CD8-positive, alpha-beta memory T cell (primary cell): ENCODE results near the gene NR1D1. TPM values are rescaled to one million over a fixed set of nuclear protein-coding genes. Genes with fewer than 3 reads are reported as not detected.
A peak's percentile ranks its signal among the peaks of the same experiment; 100 is the strongest.
"Not testable (repeated sequence)": the region's sequence is repeated elsewhere in the genome, so short reads cannot be mapped to it uniquely, and the experiment has no call there.

ENCODE experiments used
- CTCF ChIA-PET: fragments of 350-600 bp; sonication (Branson Sonifier 250); formaldehyde crosslinking; loops from one replicate; lab custom pipeline; 2021; ENCODE audit warnings: antibody characterized with exemption; lab: Charles Lee
- POLR2A ChIA-PET: fragments of 350-600 bp; sonication (Branson Sonifier 250); formaldehyde crosslinking; loops from one replicate; lab custom pipeline; 2021; ENCODE audit warnings: antibody characterized with exemption; lab: Charles Lee
- DNase-seq, 5 donors: peaks; one replicate each; pipeline versions ENCODE4 v3.0.0 to v3.0.0-alpha.2; 2020 to 2022; ENCODE audit warnings: mixed read lengths in 1 of 5
- H3K27ac ChIP-seq: one replicate; pipeline ENCODE4 v1.7.0; 2013; ENCODE audit warnings: low read depth, mild to moderate bottlenecking, low read length, moderate library complexity
- H3K27me3 ChIP-seq: 2 replicates; pipeline ENCODE4 v1.7.0; 2013; ENCODE audit warnings: low read length, mild to moderate bottlenecking; ENCODE audit not compliant: insufficient read depth, poor library complexity, severe bottlenecking
- H3K36me3 ChIP-seq: 2 replicates; pipeline ENCODE4 v1.7.0; 2013; ENCODE audit warnings: mild to moderate bottlenecking, low read length, moderate library complexity; ENCODE audit not compliant: insufficient read depth
- H3K4me1 ChIP-seq: 2 replicates; pipeline ENCODE4 v1.7.0; 2013; ENCODE audit warnings: mild to moderate bottlenecking, low read length, moderate library complexity; ENCODE audit not compliant: insufficient read depth
- H3K4me3 ChIP-seq: 2 replicates; pipeline ENCODE4 v1.7.0; 2013; ENCODE audit warnings: mild to moderate bottlenecking, low read length
- H3K9me3 ChIP-seq: 2 replicates; pipeline ENCODE4 v1.7.0; 2013; ENCODE audit warnings: mild to moderate bottlenecking, low read length
- H3K27ac Mint-ChIP-seq, 8 donors: one replicate each; pipeline ENCODE4 v1.8.0; 2020 to 2021; ENCODE audit warnings: mixed read lengths in 8 of 8, mild to moderate bottlenecking in 6 of 8, inconsistent platforms in 3 of 8, moderate library complexity in 3 of 8
- H3K27me3 Mint-ChIP-seq, 2 donors: one replicate each; pipeline ENCODE4 v1.8.0; 2020 to 2021; ENCODE audit warnings: mixed read lengths in 2 of 2, mild to moderate bottlenecking in 1 of 2, moderate library complexity in 1 of 2
- H3K36me3 Mint-ChIP-seq, 3 donors: one replicate each; pipeline ENCODE4 v1.8.0; 2020 to 2021; ENCODE audit warnings: mixed read lengths in 3 of 3, inconsistent platforms in 1 of 3, mild to moderate bottlenecking in 1 of 3
- H3K4me1 Mint-ChIP-seq, 3 donors: one replicate each; pipeline ENCODE4 v1.8.0; 2020 to 2021; ENCODE audit warnings: mixed read lengths in 3 of 3, inconsistent platforms in 1 of 3, mild to moderate bottlenecking in 1 of 3
- H3K4me3 Mint-ChIP-seq, 7 donors: one replicate each; pipeline ENCODE4 v1.8.0; 2020 to 2021; ENCODE audit warnings: mixed read lengths in 7 of 7, mild to moderate bottlenecking in 6 of 7, moderate library complexity in 4 of 7, inconsistent platforms in 2 of 7
- H3K9me3 Mint-ChIP-seq, 5 donors: one replicate each; pipeline ENCODE4 v1.8.0; 2020 to 2022; ENCODE audit warnings: mixed read lengths in 5 of 5, mild to moderate bottlenecking in 3 of 5, moderate library complexity in 2 of 5, inconsistent platforms in 1 of 5
- polyA plus RNA-seq: library from polyadenylated mRNA; unstranded; fragments of 300-500 nt; fragmentation: Illumina TruSeq; gene quantifications from one replicate; pipeline ENCODE4 v1.2.3, GENCODE V29; 2021
- total RNA-seq, 2 experiments: library from RNA; stranded (reverse); gene quantifications; one replicate each; pipeline ENCODE4 v1.2.3, GENCODE V29; 2021

The NR1D1 gene
- 10 to 100 TPM; 10.0 to 10.2 TPM for total RNA-seq
- polyA plus RNA-seq, result 10.4 TPM

- H3K9me3 Mint-ChIP-seq, result no peaks in the 10 kb centered on the region
- Histone ChIP-seq H3K36me3 (peaks cover 9% of the 10 kb centered on the region), H3K4me3 (peak within 1 kb of the TSS; percentile 94), H3K27ac (peak within 1 kb of the TSS; percentile 88), H3K4me1 (peaks cover 88% of the 10 kb centered on the region), H3K9me3 (no peaks in the 10 kb centered on the region), H3K27me3 (no peaks in the 10 kb centered on the region)
- H3K27me3 Mint-ChIP-seq, result no peaks in the 10 kb centered on the region
- DNase-seq, result no peak
- ChIA-PET CTCF (interaction anchor here (0.6 to 12.4 kb wide), 9 partner anchors 11 to 1765 kb away, joined by 3 to 191 read pairs (median 8); partner anchors contain the start of genes KLHL11, PSMD3 and THRA), POLR2A (interaction anchor here (0.6 to 3.8 kb wide), 9 partner anchors 12 to 68 kb away, joined by 3 to 60 read pairs (median 4); partner anchors contain the start of genes CASC3 and MED24)
- peaks cover 84 to 96% (median 86%) of the 10 kb centered on the region in 3 donors for H3K4me1 Mint-ChIP-seq
- peaks cover 9 to 18% (median 12%) of the 10 kb centered on the region in 3 donors for H3K36me3 Mint-ChIP-seq
- H3K27ac Mint-ChIP-seq, result peak within 1 kb of the TSS; percentile 81 to 100 (median 95)
- H3K4me3 Mint-ChIP-seq, result peak within 1 kb of the TSS; percentile 82 to 99 (median 95)
Measured at GRCh38 chr17:40100419-40100668, at the start of gene NR1D1. TSS of gene NR1D1 (minus strand) at chr17:40100589. CDS start at chr17:40100094, 495 bp downstream.

- Histone ChIP-seq H3K4me1 (peaks cover 6% of the 10 kb centered on the region), H3K9me3 (no peaks in the 10 kb centered on the region), H3K27ac (no peak overlapping the region), H3K36me3 (peaks cover 33% of the 10 kb centered on the region), H3K27me3 (no peaks in the 10 kb centered on the region), H3K4me3 (no peak overlapping the region)
- Mint-ChIP-seq H3K4me1 (peaks cover 35 to 62% (median 60%) of the 10 kb centered on the region in 3 donors), H3K27ac (peak overlapping the region in 5 of 8 donors; percentile 39 to 86 (median 79)), H3K4me3 (no peak overlapping the region), H3K27me3 (no peaks in the 10 kb centered on the region), H3K9me3 (no peaks in the 10 kb centered on the region), H3K36me3 (peaks cover 0 to 65% (median 16%) of the 10 kb centered on the region in 3 donors)
- ChIA-PET CTCF (interaction anchor here (1.2 to 2.2 kb wide), 6 partner anchors 20 to 122 kb away, joined by 3 to 9 read pairs (median 4); partner anchors contain the start of gene WIPF2), POLR2A (interaction anchor here (0.6 to 0.9 kb wide), 3 partner anchors 8 to 127 kb away, joined by 3 to 5 read pairs (median 3); partner anchors contain the start of gene CASC3)
- DNase-seq, result no peak
Measured at GRCh38 chr17:40148527-40148926, 48.1 kb upstream of the NR1D1 start.

- Histone ChIP-seq H3K36me3 (peaks cover 36% of the 10 kb centered on the region), H3K9me3 (no peaks in the 10 kb centered on the region), H3K4me3 (no peak overlapping the region), H3K4me1 (peaks cover 21% of the 10 kb centered on the region), H3K27me3 (no peaks in the 10 kb centered on the region), H3K27ac (no peak overlapping the region)
- Mint-ChIP-seq H3K9me3 (no peaks in the 10 kb centered on the region), H3K27ac (peak overlapping the region in 4 of 8 donors; percentile 6 to 71 (median 54)), H3K4me3 (peak overlapping the region in 1 of 7 donors; percentile 19), H3K4me1 (peaks cover 46 to 68% (median 65%) of the 10 kb centered on the region in 3 donors), H3K36me3 (peaks cover 0 to 66% (median 21%) of the 10 kb centered on the region in 3 donors), H3K27me3 (peaks cover 0 to 2% of the 10 kb centered on the region in 2 donors)
- no peak for DNase-seq
- CTCF ChIA-PET, result no interaction called here
- POLR2A ChIA-PET, result no interaction called here
Measured at GRCh38 chr17:40145476-40145875, 45.1 kb upstream of the NR1D1 start.

- Mint-ChIP-seq H3K4me1 (peaks cover 43 to 60% (median 55%) of the 10 kb centered on the region in 3 donors), H3K4me3 (peak overlapping the region in 1 of 7 donors; percentile 56), H3K27ac (peak overlapping the region in 1 of 8 donors; percentile 6), H3K36me3 (peaks cover 0 to 55% (median 16%) of the 10 kb centered on the region in 3 donors)
- H3K27me3 ChIP-seq, DNase-seq, H3K4me3 ChIP-seq, H3K27me3 Mint-ChIP-seq, H3K27ac ChIP-seq, POLR2A ChIA-PET, H3K9me3 ChIP-seq, H3K9me3 Mint-ChIP-seq: not testable (repeated sequence)
- Histone ChIP-seq H3K36me3 (peaks cover 16% of the 10 kb centered on the region), H3K4me1 (peaks cover 26% of the 10 kb centered on the region)
- CTCF ChIA-PET, result interaction anchor here (1.4 to 1.7 kb wide), 3 partner anchors 19 to 30 kb away, joined by 3 to 6 read pairs (median 4); no protein-coding TSS in a partner anchor
Measured at GRCh38 chr17:40143166-40143565, 42.8 kb upstream of the NR1D1 start.

- H3K4me1 Mint-ChIP-seq, result peaks cover 29 to 50% (median 37%) of the 10 kb centered on the region in 3 donors
- peaks cover 0 to 60% (median 18%) of the 10 kb centered on the region in 3 donors for H3K36me3 Mint-ChIP-seq
- CTCF ChIA-PET, result interaction anchor here (1.0 to 5.1 kb wide), 10 partner anchors 11 to 79 kb away, joined by 4 to 57 read pairs (median 4); partner anchors contain the start of gene WIPF2
- Histone ChIP-seq H3K4me1 (peaks cover 26% of the 10 kb centered on the region), H3K27me3 (no peaks in the 10 kb centered on the region), H3K9me3 (no peaks in the 10 kb centered on the region), H3K4me3 (peak overlapping the region; percentile 82), H3K27ac (peak overlapping the region; percentile 95), H3K36me3 (peaks cover 30% of the 10 kb centered on the region)
- POLR2A ChIA-PET, result interaction anchor here (0.5 to 4.5 kb wide), 14 partner anchors 9 to 1051 kb away, joined by 3 to 68 read pairs (median 8); partner anchors contain the start of genes MED24, MSL1, NR1D1 and PSMD3
- peaks cover 0 to 6% of the 10 kb centered on the region in 2 donors for H3K27me3 Mint-ChIP-seq
- H3K9me3 Mint-ChIP-seq, result peaks cover 0 to 3% (median 0%) of the 10 kb centered on the region in 5 donors
- peak overlapping the region; percentile 97 to 100 (median 98) for H3K27ac Mint-ChIP-seq
- H3K4me3 Mint-ChIP-seq, result peak overlapping the region; percentile 90 to 95 (median 95)
- no peak for DNase-seq
Measured at GRCh38 chr17:40139566-40140058, 39.2 kb upstream of the NR1D1 start.

- no peak overlapping the region for H3K4me3 ChIP-seq
- no peaks in the 10 kb centered on the region for H3K9me3 ChIP-seq
- DNase-seq, result no peak
- Mint-ChIP-seq H3K4me1 (peaks cover 15 to 35% (median 25%) of the 10 kb centered on the region in 3 donors), H3K36me3 (peaks cover 0 to 77% (median 26%) of the 10 kb centered on the region in 3 donors), H3K27ac (peak overlapping the region in 7 of 8 donors; percentile 2 to 91 (median 64)), H3K9me3 (peaks cover 0 to 3% (median 0%) of the 10 kb centered on the region in 5 donors), H3K27me3 (peaks cover 0 to 5% of the 10 kb centered on the region in 2 donors), H3K4me3 (no peak overlapping the region)
- peaks cover 41% of the 10 kb centered on the region for H3K36me3 ChIP-seq
- peaks cover 11% of the 10 kb centered on the region for H3K4me1 ChIP-seq
- no peak overlapping the region for H3K27ac ChIP-seq
- CTCF ChIA-PET, result no interaction called here
- POLR2A ChIA-PET, result no interaction called here
- H3K27me3 ChIP-seq, result no peaks in the 10 kb centered on the region
Measured at GRCh38 chr17:40135817-40136216, 35.4 kb upstream of the NR1D1 start.

- Histone ChIP-seq H3K27ac (no peak overlapping the region), H3K27me3 (no peaks in the 10 kb centered on the region), H3K4me1 (peaks cover 4% of the 10 kb centered on the region), H3K4me3 (no peak overlapping the region), H3K9me3 (no peaks in the 10 kb centered on the region), H3K36me3 (peaks cover 49% of the 10 kb centered on the region)
- Mint-ChIP-seq H3K4me3 (no peak overlapping the region), H3K4me1 (peaks cover 7 to 24% (median 16%) of the 10 kb centered on the region in 3 donors), H3K27ac (peak overlapping the region in 6 of 8 donors; percentile 29 to 83 (median 46)), H3K36me3 (peaks cover 0 to 83% (median 25%) of the 10 kb centered on the region in 3 donors), H3K27me3 (no peaks in the 10 kb centered on the region), H3K9me3 (no peaks in the 10 kb centered on the region)
- ChIA-PET POLR2A (no interaction called here), CTCF (interaction anchor here (0.7 to 1.5 kb wide), 4 partner anchors 10 to 59 kb away, joined by 3 to 5 read pairs (median 3); no protein-coding TSS in a partner anchor)
- DNase-seq, result no peak
Measured at GRCh38 chr17:40134184-40134583, 33.8 kb upstream of the NR1D1 start.
